ENCODE data around the gene CRABP2.

CRABP2 gene

GRCh38 chr1:156662005-156662799 is 43.2 kb downstream of the CRABP2 start:
- no peak for DNase-seq (ENCODE audit: low spot score)
- no peak for TF ChIP-seq CTCF (IDR thresholded peaks at IDR 0.05; ENCODE audit: extremely low read depth, missing control alignments)

GRCh38 chr1:156660752-156661112 is 44.7 kb downstream of the CRABP2 start:
- no peak for DNase-seq (ENCODE audit: low spot score)

GRCh38 chr1:156659988-156660751 is 45.2 kb downstream of the CRABP2 start:
- peak; percentile 97 for DNase-seq (ENCODE audit: low spot score)
- peak; percentile 97 for TF ChIP-seq CTCF (IDR thresholded peaks at IDR 0.05; ENCODE audit: extremely low read depth, missing control alignments)

More at GRCh38 chr1:156660752-156661112, 44.7 kb downstream of the CRABP2 start:
- no peak for TF ChIP-seq CTCF (IDR thresholded peaks at IDR 0.05; ENCODE audit: extremely low read depth, missing control alignments)

GRCh38 chr1:156659661-156659987 is 45.8 kb downstream of the CRABP2 start:
- no peak for DNase-seq (ENCODE audit: low spot score)
- TF ChIP-seq CTCF (IDR thresholded peaks at IDR 0.05; ENCODE audit: extremely low read depth, missing control alignments), result no peak

- no peak for TF ChIP-seq CTCF (IDR thresholded peaks at IDR 0.05; ENCODE audit: extremely low read depth, missing control alignments)
- DNase-seq (ENCODE audit: low spot score), result no peak
These were observed 46.3 kb downstream of the CRABP2 start for GRCh38 chr1:156658945-156659574.

- no peak for DNase-seq (ENCODE audit: low spot score)
- TF ChIP-seq CTCF (IDR thresholded peaks at IDR 0.05; ENCODE audit: extremely low read depth, missing control alignments), result no peak
These were observed 46.9 kb downstream of the CRABP2 start for GRCh38 chr1:156658496-156658895.

Measured in GM20000 (cell line).